Activated T-cell treated with anti-CD3 and anti-CD28 coated beads, Interleukin-2, amount 50 U/mL, for 1 hour (primary cell): ENCODE data around the gene CPT1B.

Experiments
- DNase-seq: peaks from one replicate; pipeline ENCODE4 v3.0.0-alpha.2; 2020

Gene CPT1B

DNA sequence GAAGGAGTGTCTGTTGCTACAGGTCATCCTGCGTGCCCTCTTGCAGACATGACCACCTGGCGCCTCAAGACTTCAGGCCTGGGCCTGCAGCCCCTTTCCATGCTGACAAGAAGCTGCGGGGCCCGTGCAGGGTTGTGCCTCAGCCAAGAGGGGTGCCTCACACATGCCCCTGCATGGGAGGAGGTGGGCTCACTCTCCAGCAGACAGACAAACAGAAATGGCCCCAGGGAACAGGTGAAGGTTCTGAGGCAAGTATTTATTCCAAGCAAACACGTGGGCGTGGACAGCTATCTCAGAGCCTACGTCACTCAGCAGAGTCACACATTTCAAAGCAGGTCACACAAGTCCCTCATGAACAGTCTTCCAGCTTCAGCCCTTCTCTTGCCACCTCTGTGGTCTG, 9.6 kb downstream of the CPT1B start:
- no peak for DNase-seq

DNA sequence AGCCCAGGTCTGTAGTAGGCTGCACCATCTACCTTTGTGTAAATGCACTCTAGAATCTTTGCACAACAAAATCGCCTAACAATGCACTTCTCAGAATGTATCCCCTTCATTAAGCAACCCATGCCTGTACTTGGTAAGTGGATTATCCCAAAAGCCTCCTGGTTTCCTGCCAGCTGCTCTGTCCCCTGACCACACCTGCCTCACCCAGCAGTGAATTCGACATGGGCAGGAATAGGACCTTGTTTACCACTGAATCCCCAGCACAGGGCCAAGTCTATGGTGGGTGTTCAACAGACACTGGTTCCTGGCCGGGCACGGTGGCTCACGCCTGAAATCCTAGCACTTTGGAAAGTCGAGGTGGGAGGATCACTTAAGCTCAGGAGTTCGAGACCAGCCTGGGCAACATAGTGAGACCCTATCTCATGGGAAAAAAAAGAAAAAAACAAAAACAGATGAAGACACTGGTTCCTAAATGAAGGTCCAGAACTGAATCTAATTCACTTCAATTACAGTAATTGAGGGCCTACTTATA, 10.4 kb downstream of the CPT1B start:
- DNase-seq: no peak

DNA sequence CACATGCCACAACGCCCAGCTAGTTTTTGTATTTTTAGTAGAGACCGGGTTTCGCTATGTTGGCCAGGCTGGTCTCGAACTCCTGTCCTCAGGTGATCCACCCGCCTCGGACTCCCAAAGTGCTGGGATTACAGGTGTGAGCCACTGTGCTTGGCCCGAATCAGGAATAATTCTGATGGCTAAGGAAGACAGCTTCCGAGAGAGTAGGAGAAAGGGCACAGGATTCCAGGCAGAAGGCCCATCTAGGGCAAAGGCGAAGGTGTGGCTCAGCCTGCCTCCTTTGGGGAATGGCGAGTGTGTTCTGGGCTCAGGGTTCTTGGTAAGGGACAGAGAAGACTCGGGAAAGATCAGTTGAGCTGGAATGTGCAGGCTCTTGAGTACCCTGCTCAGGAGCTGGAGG, 13.9 kb downstream of the CPT1B start:
- no peak for DNase-seq

GRCh38 chr22:50563413-50564160, 14.6 kb downstream of the CPT1B start:
- DNase-seq: no peak

DNA sequence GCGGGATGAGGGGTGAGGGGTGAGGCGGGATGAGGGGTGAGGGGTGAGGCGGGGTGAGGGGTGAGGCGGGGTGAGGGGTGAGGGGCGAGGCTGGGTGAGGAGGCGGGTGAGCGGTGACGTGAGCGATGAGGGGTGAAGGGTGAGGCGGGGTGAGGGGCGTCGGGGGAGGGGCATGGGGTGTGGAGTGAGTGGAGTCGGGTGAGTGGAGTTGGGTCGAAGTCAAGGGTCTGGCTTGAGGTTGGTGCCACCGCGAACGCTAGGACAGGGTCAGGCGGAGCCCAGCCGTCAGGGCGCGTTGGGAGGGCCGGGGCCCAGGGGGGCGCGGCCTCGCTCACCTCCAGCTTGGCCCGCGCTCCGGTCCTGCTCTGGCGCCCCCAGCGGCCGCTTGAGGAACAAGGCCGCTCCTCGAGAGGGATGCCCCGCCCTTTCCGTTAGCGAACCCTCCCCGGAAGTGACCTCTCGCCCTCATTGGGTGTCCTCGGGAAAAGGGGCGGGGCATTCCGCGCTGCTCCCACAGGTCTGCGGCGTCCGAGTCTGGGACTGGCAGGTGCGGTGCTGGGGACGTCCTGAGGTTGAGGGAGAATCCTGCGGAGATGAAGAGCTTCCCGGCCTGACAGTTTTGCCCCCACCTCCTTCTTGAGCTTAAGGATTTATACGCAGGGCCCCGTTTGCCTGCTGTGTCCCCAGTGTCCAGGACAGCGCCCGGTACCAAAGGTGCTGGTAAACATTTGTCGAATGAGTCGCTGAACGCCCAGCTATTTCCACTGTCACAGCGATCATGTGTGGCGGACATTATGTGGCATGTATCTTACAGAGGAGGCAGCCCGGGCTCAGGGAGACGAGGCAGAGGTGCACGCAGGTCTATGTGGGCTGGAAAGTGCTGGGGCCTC, 15.5 kb downstream of the CPT1B start, which contains the start of gene SYCE3:
TSS of gene SYCE3 (minus strand) at position 397 of the 890 bp plus-strand sequence. CDS start 6,514 bp downstream, outside the sequence.
- DNase-seq: peak; percentile 97

DNA sequence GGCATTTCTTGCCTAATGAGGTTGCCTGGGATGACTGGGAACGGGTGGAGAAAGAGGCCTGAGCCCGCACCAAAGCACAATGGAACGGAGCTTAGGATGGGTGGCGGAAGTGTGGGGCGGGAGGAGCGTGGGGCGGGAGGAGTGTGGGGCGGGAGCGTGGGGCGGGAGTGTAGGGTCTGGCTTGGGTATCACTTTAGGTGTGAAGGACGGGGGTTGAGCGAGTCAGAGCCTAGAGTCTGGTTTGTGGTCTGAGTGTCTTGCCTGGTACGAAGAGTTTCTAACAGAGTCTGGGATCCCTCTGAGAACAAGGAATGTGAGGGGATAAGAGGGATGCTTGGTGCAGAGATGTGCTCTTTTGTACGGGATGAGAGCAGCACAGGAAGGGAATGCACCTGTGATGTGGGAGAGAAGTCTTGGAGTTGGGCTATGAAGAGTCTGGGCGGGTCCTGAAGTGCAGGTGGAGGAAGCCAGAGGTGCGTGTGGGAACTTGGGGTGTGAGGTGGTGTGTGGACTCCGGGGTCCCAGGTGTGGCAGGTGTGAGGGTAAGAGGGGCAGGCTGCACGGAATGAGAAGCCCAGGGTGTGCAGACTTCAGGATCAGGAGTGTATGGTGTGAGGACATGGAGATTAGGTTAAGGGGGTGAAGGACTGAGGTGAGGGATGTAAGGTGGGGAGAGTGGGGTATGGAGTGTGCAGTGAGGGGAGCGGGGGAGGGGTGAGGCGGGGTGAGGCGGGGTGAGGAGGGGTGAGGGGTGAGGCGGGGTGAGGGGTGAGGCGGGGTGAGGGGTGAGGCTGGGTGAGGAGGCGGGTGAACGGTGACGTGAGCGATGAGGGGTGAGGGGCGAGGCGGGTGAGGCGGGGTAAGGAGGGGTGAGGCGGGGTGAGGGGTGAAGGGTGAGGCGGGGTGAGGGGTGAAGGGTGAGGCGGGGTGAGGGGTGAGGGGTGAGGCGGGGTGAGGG, 16.5 kb downstream of the CPT1B start:
- no peak for DNase-seq

DNA sequence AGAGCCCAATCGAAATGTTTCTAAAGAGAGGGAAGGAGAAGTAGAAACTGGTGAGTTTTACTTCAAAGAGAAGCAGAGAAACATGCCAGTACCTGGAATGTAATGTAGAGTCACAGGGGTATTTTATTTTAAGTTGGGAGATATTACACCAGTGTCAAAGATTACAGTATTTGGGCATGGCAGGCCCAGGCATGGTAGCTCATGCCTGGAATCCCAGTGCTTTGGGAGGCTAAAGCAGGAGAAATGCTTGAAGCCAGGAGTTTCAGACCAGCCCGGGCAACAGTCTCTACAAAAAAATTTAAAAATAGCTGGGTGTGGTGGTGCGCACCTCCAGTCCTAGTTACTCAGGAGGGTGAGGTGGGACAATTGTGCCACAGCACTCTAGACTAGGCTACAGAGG, 18.2 kb downstream of the CPT1B start:
- no peak for DNase-seq

DNA sequence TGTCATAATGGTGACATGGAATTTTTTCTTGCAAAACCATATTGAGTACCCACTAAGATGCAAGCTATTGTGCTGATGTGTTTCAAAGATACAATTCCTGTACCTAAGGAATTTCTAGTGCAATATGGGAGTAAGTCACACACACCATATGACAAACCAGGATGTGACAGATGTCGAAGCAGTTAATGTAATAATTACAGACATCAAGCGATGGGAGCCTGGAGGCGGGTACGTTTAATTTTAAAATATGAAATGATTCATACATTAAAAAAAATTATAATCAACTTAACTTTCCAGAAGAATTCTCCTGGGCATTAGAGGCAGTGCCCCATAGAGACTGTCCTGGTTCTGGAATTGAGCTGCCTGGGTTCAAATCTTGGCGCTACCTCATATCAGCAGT, 21.5 kb downstream of the CPT1B start:
- no peak for DNase-seq

DNA sequence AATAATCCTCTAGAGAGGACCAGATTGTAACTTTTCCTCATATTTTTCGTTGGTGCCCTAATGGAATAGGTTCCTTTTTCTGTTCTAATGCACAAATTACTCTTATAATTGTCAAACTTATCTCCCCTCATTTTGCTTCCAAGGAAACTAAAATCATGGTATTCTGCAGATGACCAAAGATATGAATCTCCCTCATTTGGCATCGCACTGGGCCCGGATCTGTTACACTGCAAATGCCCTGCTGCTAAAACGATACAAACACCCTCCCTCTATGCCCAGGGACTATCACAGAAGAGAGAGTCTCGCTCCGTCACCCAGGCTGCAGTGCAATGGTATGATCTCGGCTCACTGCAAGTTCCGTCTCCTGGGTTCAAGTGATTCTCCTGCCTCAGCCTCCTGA, 24.9 kb downstream of the CPT1B start:
- no peak for DNase-seq

DNA sequence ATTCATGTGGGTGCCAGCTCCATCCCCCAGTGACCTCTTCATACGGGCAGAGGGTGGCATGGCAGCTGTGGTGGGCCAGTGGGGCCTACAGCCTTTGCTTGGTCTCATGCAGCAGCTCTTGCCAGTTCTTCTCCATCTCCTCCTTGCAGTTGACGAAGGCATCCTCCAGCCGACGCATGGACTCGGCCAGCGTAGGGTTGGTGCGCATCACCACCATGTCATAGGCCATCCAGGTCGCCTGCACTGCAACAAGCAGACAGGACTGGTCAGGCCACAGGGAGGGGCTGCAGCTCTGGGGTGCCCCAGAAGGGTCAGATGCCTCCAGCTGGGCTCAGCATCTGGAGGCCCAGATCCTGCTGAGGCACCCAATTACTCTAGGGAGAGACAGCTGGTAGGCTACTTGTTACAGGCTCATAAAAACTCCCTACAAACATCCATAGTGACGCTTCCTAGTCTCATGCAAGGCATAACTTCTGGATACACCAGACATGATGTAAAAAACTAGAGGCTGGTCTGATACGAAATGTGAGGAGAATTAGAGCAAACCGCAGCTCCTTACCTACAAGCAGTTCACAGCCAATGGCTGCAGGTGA, 27.0 kb downstream of the CPT1B start:
- no peak for DNase-seq

GRCh38 chr22:50550395-50550794, 27.8 kb downstream of the CPT1B start:
- DNase-seq: no peak

- DNase-seq: no peak
Observed at GRCh38 chr22:50548921-50549790, 29.1 kb downstream of the CPT1B start.

DNA sequence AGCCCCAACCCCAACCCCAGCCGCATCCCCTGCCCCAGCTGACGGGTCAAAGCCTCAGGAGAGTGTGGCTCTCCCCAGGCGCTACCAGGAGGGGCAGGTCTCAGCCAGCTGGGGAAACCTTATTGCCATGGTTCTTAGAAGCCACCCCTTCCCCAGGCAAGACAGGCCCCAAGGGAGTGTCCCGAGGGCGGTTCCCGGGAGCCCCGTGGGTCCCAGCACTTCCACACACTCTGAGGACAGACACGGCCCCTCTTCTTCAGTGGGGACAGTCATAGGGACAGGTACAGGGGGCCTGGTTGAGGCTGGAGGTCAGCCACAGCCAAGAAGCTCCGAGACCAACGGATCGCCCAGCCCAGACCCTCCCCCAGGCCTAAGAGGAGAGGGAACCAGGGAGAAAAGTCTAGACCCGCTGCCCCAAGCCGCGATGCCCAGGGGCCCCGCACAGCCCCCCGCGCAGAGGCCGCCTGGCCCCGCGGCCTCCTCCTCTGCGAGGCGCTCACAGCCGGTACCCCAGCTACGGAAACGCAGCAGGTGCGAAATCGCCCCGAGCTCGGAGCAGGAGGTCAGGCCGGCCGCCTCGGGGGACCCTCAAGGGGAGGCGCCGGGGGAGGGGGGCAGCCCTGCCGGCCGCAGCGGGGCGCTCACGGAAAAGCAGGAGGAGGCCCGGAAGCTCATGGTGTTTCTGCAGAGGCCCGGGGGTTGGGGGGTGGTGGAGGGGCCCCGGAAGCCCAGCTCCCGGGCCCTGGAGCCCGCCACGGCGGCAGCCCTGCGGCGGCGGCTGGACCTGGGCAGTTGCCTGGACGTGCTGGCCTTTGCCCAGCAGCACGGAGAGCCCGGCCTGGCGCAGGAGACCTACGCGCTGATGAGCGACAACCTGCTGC, 29.9 kb downstream of the CPT1B start:
- peak; percentile 66 for DNase-seq

- no peak for DNase-seq
Observed at GRCh38 chr22:50547263-50547985, 30.8 kb downstream of the CPT1B start.

DNA sequence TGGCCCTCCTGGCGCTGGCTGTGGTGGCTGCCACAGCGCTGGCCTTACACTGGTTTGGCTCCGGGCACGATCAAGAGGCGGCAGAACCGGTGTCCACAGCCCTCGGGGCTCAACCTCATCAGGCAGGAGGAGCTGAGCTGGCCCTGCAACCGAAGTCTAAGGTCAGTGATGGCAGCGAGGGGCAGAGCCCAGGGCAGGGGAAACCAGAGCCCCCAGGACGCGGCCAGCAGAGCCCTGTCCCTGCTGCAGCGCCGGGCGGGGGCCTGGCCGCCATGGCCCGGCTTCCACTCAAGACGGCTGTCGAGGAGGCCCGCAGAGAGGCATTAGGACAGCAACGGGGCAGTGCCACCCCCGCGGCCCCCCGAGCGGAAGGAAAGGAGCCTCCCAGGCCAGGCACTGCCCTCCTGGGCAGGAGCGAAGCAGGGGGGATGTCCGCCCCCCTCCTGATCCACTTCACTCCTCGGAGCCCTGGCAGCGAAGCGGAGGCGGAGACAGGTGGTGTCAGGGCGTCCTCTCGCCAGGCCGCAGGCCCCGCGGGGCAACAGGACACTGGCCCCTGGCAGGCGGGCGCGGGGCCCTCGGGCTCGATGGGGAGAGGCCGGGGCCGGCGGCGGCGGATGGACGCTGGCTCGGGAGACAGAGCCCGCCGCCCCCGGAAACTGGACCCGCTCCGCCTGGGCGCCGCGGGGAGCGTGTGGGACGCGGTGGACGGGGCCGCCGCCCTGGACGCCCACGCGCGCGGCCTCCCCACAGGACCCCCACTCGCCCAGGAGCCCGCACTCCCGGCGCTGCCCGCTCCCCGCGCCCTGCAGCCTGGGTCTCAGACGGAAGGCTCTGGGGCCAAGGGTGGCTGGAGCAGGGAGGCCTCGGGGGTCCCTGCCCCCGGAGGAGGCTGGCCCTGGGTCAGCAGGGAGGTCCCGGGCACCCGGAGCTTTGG, 31.6 kb downstream of the CPT1B start:
- no peak for DNase-seq

- no peak for DNase-seq
Observed at GRCh38 chr22:50545522-50546325, 32.5 kb downstream of the CPT1B start, which contains the start of gene KLHDC7B. TSS of gene KLHDC7B (plus strand) at chr22:50545899. CDS start at chr22:50546244, 345 bp downstream.

DNA sequence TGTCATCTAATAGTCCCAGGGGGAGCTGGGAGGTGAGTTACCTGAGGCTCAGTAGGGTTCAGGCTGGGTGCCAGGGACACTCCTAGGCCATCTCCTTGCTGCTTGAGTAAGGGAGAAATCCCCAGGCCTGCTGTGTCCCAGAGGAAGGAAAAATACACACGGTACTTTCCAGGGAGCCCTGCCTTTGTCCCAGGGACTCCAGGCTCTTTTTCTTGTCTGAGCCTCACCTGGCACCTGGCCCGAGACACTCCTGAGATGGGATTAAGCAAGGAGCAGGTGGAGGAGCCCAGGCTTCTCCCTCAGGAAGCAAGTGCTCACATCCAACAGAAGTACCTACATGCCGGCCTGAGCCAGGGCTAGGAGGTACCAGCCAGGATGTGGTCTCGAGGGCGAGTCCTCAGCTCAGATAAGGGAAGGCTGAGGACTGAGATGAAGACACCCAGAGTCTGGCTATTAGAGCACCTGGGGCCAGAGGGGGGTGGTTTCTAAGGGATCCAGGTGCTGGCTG, 33.4 kb downstream of the CPT1B start:
- no peak for DNase-seq
